Measurements from ENCODE around the gene GLYATL3.
"Not testable (repeated sequence)": the region's sequence is repeated elsewhere in the genome, so short reads cannot be mapped to it uniquely, and the experiment has no call there.

The GLYATL3 gene

DNA sequence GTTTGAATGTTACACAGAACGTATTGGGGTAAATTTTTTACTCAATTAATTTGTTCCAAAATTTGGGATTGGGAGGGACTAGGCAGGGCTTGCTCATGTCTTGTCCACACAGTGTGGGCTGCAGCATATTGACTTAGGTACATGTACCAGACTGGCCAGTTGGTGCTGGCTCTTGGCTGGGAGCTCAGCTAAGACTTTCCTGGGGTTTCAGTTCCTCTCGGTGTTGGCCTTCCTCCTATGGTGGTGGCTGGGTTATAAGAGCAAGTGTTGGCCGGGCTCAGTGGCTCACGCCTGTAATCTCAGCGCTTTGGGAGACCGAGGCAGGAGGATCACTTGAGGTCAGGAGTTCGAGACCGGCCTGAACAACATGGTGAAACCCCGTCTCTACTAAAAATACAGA lies 31.7 kb upstream of the GLYATL3 start:
- no peak overlapping the region for H3K4me3 ChIP-seq (ENCODE audit: low read depth, low read length)
- no peaks in the 10 kb centered on the region for H3K36me3 ChIP-seq (ENCODE audit: control insufficient read depth, insufficient read depth, low read length)
- TF ChIP-seq, protein P1, sequence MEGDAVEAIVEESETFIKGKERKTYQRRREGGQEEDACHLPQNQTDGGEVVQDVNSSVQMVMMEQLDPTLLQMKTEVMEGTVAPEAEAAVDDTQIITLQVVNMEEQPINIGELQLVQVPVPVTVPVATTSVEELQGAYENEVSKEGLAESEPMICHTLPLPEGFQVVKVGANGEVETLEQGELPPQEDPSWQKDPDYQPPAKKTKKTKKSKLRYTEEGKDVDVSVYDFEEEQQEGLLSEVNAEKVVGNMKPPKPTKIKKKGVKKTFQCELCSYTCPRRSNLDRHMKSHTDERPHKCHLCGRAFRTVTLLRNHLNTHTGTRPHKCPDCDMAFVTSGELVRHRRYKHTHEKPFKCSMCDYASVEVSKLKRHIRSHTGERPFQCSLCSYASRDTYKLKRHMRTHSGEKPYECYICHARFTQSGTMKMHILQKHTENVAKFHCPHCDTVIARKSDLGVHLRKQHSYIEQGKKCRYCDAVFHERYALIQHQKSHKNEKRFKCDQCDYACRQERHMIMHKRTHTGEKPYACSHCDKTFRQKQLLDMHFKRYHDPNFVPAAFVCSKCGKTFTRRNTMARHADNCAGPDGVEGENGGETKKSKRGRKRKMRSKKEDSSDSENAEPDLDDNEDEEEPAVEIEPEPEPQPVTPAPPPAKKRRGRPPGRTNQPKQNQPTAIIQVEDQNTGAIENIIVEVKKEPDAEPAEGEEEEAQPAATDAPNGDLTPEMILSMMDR (IDR thresholded peaks at IDR 0.05), result no peak
- H3K79me2 ChIP-seq, result peaks cover 3% of the 10 kb centered on the region
- no peak overlapping the region for H2AFZ ChIP-seq
- peaks cover 5% of the 10 kb centered on the region for H3K4me1 ChIP-seq
- H3K27ac ChIP-seq, result no peak overlapping the region
- no peak overlapping the region for H3K4me2 ChIP-seq (ENCODE audit: low read length)
- H3K9me3 ChIP-seq (ENCODE audit: control insufficient read depth, low read length), result no peaks in the 10 kb centered on the region
- no peaks in the 10 kb centered on the region for H3K27me3 ChIP-seq (ENCODE audit: control insufficient read depth, insufficient read depth, low read length)
- H3K9ac ChIP-seq, result no peak overlapping the region

DNA sequence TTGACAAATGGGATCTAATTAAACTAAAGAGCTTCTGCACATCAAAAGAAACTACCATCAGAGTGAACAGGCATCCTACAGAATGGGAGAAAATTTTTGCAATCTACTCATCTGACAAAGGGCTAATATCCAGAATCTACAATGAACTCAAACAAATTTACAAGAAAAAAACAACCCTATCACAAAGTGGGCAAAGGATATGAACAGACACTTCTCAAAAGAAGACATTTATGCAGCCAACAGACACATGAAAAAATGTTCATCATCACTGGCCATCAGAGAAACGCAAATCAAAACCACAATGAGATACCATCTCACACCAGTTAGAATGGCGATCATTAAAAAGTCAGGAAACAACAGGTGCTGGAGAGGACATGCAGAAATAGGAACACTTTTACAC lies 23.2 kb upstream of the GLYATL3 start:
- not testable (repeated sequence) for H3K27me3 ChIP-seq (ENCODE audit: control insufficient read depth, insufficient read depth, low read length); H3K4me3 ChIP-seq (ENCODE audit: low read depth, low read length); H2AFZ ChIP-seq; H3K36me3 ChIP-seq (ENCODE audit: control insufficient read depth, insufficient read depth, low read length); H3K27ac ChIP-seq; H3K9me3 ChIP-seq (ENCODE audit: control insufficient read depth, low read length); H3K9ac ChIP-seq; H3K79me2 ChIP-seq; H3K4me2 ChIP-seq (ENCODE audit: low read length); H3K4me1 ChIP-seq

DNA sequence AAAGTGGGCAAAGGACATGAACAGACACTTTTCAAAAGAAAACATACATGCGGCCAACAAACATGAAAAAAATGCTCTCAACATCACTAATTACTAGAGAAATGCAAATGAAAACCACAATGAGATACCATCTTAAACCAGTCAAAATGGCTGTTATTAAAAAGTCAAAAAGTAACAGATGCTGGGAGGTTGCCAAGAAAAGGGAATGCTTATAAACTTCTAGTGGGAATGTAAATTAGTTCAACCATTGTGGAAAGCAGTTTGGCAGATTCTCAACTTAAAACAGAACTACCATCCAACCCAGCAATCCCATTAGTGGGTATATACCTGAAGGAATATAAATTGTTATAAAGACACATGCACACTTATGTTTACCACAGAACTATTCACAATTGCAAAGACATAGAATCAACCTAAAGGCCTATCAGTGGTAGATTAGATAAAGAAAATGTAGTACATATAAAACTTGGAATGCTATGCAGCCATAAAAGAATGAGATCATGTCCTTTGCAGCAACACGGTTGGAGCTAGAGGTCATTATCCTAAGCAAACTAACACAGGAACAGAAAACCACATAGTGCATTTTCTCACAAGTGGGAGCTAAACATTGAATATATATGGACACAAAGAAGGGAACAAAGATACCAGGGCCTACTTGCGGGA lies 20.3 kb upstream of the GLYATL3 start:
- no peak overlapping the region for H3K4me3 ChIP-seq (ENCODE audit: low read depth, low read length)
- no peaks in the 10 kb centered on the region for H3K4me1 ChIP-seq
- no peaks in the 10 kb centered on the region for H3K27me3 ChIP-seq (ENCODE audit: control insufficient read depth, insufficient read depth, low read length)
- no peaks in the 10 kb centered on the region for H3K79me2 ChIP-seq
- no peaks in the 10 kb centered on the region for H3K9me3 ChIP-seq (ENCODE audit: control insufficient read depth, low read length)
- no peak overlapping the region for H3K9ac ChIP-seq
- H3K27ac ChIP-seq, result no peak overlapping the region
- H3K36me3 ChIP-seq (ENCODE audit: control insufficient read depth, insufficient read depth, low read length), result no peaks in the 10 kb centered on the region
- no peak overlapping the region for H2AFZ ChIP-seq
- no peak overlapping the region for H3K4me2 ChIP-seq (ENCODE audit: low read length)
- TF ChIP-seq, protein P1 (IDR thresholded peaks at IDR 0.05), result no peak

DNA sequence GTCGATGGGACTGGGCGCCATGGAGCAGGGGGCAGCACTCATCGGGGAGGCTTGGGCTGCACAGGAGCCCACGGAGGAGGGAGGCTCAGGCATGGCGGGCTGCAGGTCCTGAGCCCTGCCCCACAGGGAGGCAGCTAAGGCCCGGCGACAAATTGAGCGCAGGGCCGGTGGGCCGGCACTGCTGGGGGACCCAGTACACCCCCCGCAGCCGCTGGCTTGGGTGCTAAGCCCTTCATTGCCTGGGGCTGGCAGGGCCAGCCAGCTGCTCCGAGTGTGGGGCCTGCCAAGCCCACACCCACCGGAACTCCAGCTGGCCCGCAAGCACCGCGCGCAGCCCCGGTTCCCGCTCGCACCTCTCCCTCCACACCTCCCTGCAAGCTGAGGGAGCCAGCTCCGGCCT lies 17.9 kb upstream of the GLYATL3 start:
- H3K4me2 ChIP-seq (ENCODE audit: low read length); H3K79me2 ChIP-seq; H3K36me3 ChIP-seq (ENCODE audit: control insufficient read depth, insufficient read depth, low read length); H3K4me1 ChIP-seq; H3K27me3 ChIP-seq (ENCODE audit: control insufficient read depth, insufficient read depth, low read length); H3K9ac ChIP-seq; H3K9me3 ChIP-seq (ENCODE audit: control insufficient read depth, low read length); H3K27ac ChIP-seq; H2AFZ ChIP-seq; H3K4me3 ChIP-seq (ENCODE audit: low read depth, low read length): not testable (repeated sequence)

DNA sequence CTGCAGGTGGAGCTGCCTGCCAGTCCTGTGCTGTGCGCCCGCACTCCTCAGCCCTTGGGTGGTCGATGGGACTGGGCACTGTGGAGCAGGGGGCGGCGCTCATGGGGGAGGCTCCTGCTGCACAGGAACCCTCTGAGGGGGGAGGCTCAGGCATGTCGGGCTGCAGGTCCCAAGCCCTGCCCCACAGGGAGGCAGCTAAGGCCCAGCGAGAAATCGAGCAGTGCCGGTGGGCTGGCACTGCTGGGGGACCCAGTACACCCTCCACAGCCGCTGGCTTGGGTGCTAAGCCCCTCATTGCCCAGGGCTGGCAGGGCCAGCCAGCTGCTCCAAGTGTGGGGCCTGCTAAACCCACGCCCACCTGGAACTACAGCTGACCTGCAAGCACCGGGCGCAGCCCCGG lies 16.3 kb upstream of the GLYATL3 start:
- H3K4me2 ChIP-seq (ENCODE audit: low read length), result not testable (repeated sequence)

DNA sequence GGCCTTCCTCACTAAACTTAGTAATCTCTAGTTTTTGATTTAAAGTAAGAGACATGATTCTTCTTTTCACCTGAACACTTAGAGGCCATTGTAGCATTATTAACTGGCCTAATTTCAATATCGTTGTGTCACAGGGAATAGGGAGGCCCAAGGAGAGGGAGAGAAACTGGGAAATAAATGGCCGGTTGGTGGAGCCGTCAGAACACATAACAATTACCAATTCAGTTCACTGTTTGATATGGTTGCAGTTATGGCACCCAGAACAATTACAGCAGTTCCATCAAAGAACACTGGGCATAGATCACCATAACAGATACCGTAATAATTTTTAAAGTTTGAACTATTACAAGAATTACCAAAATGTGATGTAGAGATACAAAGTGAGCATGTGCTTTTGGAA lies 9.1 kb upstream of the GLYATL3 start:
- no peaks in the 10 kb centered on the region for H3K4me1 ChIP-seq
- TF ChIP-seq, protein P1 (IDR thresholded peaks at IDR 0.05), result no peak
- H3K27me3 ChIP-seq (ENCODE audit: control insufficient read depth, insufficient read depth, low read length), result no peaks in the 10 kb centered on the region
- H3K79me2 ChIP-seq, result no peaks in the 10 kb centered on the region
- no peaks in the 10 kb centered on the region for H3K36me3 ChIP-seq (ENCODE audit: control insufficient read depth, insufficient read depth, low read length)
- H3K4me3 ChIP-seq (ENCODE audit: low read depth, low read length), result no peak overlapping the region
- no peak overlapping the region for H2AFZ ChIP-seq
- H3K9ac ChIP-seq, result no peak overlapping the region
- H3K4me2 ChIP-seq (ENCODE audit: low read length), result no peak overlapping the region
- no peak overlapping the region for H3K27ac ChIP-seq
- H3K9me3 ChIP-seq (ENCODE audit: control insufficient read depth, low read length), result no peaks in the 10 kb centered on the region

More for the DNA sequence above, 16.3 kb upstream of the GLYATL3 start:
- H3K9ac ChIP-seq; H2AFZ ChIP-seq; H3K27me3 ChIP-seq (ENCODE audit: control insufficient read depth, insufficient read depth, low read length); H3K4me3 ChIP-seq (ENCODE audit: low read depth, low read length); H3K79me2 ChIP-seq; H3K36me3 ChIP-seq (ENCODE audit: control insufficient read depth, insufficient read depth, low read length); H3K4me1 ChIP-seq; H3K27ac ChIP-seq; H3K9me3 ChIP-seq (ENCODE audit: control insufficient read depth, low read length): not testable (repeated sequence)

Data from parathyroid adenoma (tissue), 2 donors.